Thoracic aorta (tissue), 2 donors: ENCODE data around the gene NTNG2. TPM values are rescaled to one million over a fixed set of nuclear protein-coding genes. Genes with fewer than 3 reads are reported as not detected.

Experiments
- ATAC-seq: fragments of 150-250 bp; one replicate; pipeline ENCODE4 v1.8.0; 2017; ENCODE audit warnings: low read depth; ENCODE audit not compliant: insufficient number of reproducible peaks, low FRiP score
- DNase-seq: peaks from one replicate; pipeline ENCODE4 v3.0.0-alpha.2; 2020; ENCODE audit warnings: low spot score
- H3K27ac ChIP-seq, 2 donors: fragments of 200-600 bp; sonication (generic); 1 replicate in 1 of 2; 2 replicates in 1 of 2; pipeline ENCODE4 v1.5.1; 2016; ENCODE audit warnings: mild to moderate bottlenecking in 2 of 2, moderate library complexity in 2 of 2
- H3K27me3 ChIP-seq: fragments of 200-600 bp; sonication (generic); replicated peaks from 2 replicates; pipeline ENCODE4 v1.6.0; 2016; ENCODE audit warnings: mild to moderate bottlenecking; ENCODE audit not compliant: insufficient read depth
- H3K36me3 ChIP-seq: fragments of 200-600 bp; sonication (generic); one replicate; pipeline ENCODE4 v1.5.1; 2016
- H3K4me1 ChIP-seq, 2 donors: fragments of 200-600 bp; sonication (generic); 1 replicate in 1 of 2; 2 replicates in 1 of 2; pipeline versions ENCODE4 v1.5.1 to v1.6.0; 2016; ENCODE audit warnings: low read depth in 2 of 2, mild to moderate bottlenecking in 1 of 2; ENCODE audit not compliant: control insufficient read depth in 1 of 2
- H3K4me3 ChIP-seq: fragments of 200-600 bp; sonication (generic); 2 replicates; pipeline ENCODE4 v1.5.1; 2016; ENCODE audit warnings: mild to moderate bottlenecking
- H3K9me3 ChIP-seq: fragments of 200-600 bp; sonication (generic); 2 replicates; pipeline ENCODE4 v1.5.1; 2016
- CTCF ChIP-seq: fragments of 200-600 bp; sonication (generic); IDR thresholded peaks from one replicate; pipeline ENCODE4 v1.5.1; 2019; ENCODE audit warnings: antibody characterized with exemption
- total RNA-seq, 2 donors: library from RNA; depleted of rRNA; stranded (reverse); fragments of >200 nt; gene quantifications; one replicate each; pipeline versions ENCODE4 v1.1.0 to v1.2.3, GENCODE V29; 2016

The NTNG2 gene
- total RNA-seq, 2 donors from 2014 or later, result 1.2 to 2.0 TPM

DNA sequence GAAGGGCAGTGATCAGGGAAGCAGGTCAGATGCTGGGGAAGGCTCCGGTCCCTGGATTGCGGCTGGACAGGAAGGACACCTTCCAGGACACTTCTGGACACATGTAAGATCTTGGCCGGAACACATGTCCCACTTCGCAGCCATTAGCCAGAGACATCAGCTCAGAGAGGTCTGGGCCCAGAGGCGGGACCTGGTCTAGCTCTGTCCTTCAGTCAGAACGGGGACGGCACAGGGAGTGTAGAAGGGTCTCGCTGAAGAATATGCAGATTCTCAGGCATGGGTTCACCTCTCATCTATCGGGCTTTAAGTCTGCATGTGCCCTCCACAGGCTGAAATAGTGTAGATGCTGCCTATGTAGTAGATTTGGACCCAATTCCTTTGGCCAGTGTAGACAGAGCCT is 73.3 kb downstream of the NTNG2 start:
- TF ChIP-seq CTCF, result no peak
- Histone ChIP-seq H3K27ac (no peak overlapping the region), H3K9me3 (no peaks in the 10 kb centered on the region), H3K4me3 (no peak overlapping the region), H3K4me1 (no peaks in the 10 kb centered on the region), H3K36me3 (no peaks in the 10 kb centered on the region), H3K27me3 (no peaks in the 10 kb centered on the region)
- ATAC-seq (no peak), DNase-seq (no peak)

DNA sequence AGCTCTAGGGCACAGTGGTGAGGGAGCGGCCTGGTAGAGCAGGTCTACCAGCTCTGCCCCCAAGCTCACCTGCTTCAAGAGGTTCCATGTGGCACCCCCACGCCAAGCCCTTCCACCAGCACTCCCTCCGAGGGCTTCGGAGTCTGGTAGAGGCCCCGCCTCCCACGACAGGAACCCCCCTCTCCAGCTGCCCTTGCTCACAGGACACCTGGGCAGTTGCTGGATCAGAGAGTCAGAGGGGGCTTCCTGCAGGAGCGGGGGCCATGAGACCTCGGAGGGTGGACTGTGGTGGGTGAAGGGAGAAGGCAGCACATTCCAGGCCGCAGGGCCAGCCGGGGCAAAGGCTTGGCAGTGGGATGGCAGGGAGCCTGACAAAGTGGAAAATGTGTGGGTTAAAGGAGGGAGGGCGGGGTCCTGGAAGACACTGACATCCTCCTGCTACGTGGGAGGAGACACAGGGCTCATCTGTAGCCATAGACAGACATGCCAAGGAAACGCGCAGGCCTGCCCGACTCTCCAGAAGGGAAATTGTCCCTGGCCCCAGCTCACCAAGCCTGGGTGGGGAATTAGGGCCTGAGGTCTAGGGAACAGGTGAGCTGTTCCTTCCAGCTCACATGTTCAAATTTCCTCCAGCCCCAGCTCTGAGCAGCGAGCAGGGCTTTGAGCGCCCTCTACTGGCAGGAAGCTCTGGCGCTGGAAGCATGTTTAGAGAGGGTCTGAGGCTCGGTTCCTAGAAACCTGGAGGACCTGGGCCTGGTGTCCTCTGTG is 74.2 kb downstream of the NTNG2 start:
- TF ChIP-seq CTCF, result peak; percentile 89
- H3K9me3 ChIP-seq, result no peaks in the 10 kb centered on the region
- peaks cover 0 to 3% of the 10 kb centered on the region in 2 donors for H3K4me1 ChIP-seq
- no peak overlapping the region for H3K27ac ChIP-seq
- DNase-seq (no peak), ATAC-seq (no peak)
- no peaks in the 10 kb centered on the region for H3K36me3 ChIP-seq
- no peaks in the 10 kb centered on the region for H3K27me3 ChIP-seq
- H3K4me3 ChIP-seq, result no peak overlapping the region

DNA sequence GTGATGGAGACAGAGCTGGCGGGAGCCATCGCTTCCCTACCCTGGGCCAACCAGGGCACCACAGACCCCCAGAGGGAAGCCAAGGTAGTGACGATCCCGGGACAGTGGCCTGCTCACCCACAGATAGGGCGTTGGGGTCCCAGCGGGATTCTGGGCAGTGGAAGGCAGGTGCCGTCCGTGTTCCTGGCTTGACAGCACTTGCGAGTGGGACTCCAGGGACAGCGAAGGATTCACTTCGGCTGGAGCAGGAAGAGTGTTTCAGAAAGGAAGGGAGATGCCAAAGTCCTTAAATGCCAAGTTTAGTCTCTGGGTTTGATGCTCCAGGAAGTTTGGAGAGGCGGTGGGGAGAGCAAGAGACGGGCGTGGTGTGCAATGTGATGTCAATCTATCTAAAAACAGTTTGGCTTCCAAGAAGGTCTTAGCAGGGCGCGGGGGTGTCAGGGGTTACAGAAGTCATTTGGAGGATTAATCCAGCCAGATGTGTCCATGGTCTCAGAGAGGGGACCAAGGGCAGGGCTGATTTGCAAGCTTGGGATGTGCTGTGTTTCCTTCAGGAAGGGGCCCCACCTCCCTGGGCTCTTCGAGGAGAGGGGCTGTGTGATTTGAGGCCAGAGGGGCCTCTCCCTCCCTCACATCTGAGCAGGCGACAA is 74.9 kb downstream of the NTNG2 start:
- no peak for TF ChIP-seq CTCF
- ATAC-seq, result no peak

GRCh38 chr9:132237481-132237880 is 75.6 kb downstream of the NTNG2 start:
- Histone ChIP-seq H3K36me3 (no peaks in the 10 kb centered on the region), H3K9me3 (no peaks in the 10 kb centered on the region), H3K27me3 (no peaks in the 10 kb centered on the region), H3K4me3 (no peak overlapping the region), H3K27ac (no peak overlapping the region), H3K4me1 (peaks cover 0 to 11% of the 10 kb centered on the region in 2 donors)
- no peak for ATAC-seq
- no peak for DNase-seq
- TF ChIP-seq CTCF, result no peak

More for the DNA sequence above, 74.9 kb downstream of the NTNG2 start:
- Histone ChIP-seq H3K27ac (no peak overlapping the region), H3K36me3 (no peaks in the 10 kb centered on the region), H3K27me3 (no peaks in the 10 kb centered on the region), H3K4me1 (peaks cover 0 to 8% of the 10 kb centered on the region in 2 donors), H3K9me3 (no peaks in the 10 kb centered on the region), H3K4me3 (no peak overlapping the region)
- DNase-seq, result no peak
